IPS-NIHi11 (cell line): ENCODE results near the gene PLEKHH3.
"Not testable (repeated sequence)": the region's sequence is repeated elsewhere in the genome, so short reads cannot be mapped to it uniquely, and the experiment has no call there.

Experiments
- DNase-seq: peaks from one replicate; pipeline ENCODE4 v3.0.0; 2012; ENCODE audit warnings: mixed read lengths, low spot score

Gene PLEKHH3

DNA sequence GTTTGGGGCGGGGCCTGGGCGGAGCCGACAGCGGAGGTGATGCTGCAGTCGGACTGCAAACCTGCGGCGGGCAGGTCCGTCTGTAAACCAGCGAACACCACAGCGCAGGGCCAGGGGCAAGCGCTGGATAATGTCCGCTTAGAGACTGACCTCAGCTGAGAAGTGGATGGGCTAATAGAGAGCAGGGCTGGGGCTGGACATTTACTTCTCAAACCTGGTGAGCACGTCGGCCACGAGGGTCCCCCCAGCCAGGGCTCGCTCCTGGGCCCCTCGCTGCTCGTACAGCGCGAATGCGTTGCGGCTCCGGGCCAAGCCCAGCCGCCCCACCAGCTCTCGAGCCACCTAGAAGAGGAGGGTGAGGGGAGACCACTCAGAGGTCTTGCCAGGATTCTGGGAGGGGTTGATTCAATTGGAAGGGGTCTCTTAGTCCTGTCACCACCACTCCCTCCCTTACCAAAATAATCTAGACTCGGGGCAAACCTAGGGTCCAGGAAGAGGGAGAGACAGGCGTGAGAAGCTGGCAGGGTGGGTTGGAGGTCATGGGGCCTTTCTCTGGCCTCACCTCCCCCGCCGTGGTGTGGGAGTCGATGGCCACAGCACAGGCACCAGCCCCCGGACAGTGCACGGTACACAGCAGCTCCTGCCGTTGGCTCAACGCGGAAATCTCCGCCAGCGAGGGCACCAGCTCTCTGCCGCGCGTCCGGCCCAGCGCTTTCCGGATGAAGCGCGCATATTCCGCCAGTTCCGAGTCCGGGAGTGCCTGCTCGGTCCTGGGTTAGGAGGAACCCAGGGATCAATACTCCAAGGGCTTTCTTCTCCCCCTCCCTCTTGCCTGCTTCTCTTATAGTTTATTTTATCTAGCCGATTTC is 5.8 kb downstream of the PLEKHH3 start:
- peak; percentile 83 for DNase-seq

DNA sequence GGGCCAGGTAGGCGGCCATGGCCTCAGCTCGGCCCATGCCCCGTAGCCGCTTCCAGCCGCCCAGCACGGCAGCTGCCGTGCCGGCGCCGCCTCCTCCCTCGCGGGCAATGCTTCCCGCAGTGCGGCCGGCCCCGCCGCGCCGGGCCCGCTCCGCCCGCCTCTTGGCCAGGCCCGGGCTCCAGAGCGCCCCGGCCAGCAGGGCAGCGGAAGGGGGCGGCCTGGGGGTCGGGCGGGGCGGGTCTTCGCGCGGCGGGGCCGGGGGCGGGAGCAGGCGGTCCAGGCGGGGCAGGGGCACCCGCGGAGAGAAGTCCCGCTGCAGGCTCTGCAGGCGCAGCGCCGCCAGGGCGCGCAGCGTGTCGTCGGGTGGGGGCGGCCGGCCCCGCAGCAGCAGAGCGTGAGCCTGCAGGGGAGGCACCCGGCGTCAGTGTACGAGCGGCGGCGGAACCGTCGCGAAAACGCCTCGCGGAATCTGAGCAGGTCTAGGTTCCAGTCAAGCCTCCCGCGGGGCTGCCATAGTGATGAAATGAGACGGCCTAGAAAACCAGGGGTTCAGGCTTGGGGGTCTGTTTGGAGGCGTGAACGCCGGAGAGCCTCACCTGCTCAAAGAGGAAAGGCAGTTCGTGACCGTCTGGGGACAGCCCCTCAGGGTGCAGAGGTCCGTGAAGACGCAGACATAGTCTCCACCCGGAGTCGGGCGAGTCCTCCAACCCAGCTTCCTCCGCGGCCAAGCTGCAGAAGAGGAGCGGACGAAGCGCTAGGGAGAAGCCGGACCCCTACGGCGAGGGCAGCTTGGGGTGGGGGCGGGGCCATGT is 6.6 kb downstream of the PLEKHH3 start:
- peak; percentile 81 for DNase-seq

- DNase-seq = no peak
These were observed 7.2 kb downstream of the PLEKHH3 start for GRCh38 chr17:42669705-42669976.

DNA sequence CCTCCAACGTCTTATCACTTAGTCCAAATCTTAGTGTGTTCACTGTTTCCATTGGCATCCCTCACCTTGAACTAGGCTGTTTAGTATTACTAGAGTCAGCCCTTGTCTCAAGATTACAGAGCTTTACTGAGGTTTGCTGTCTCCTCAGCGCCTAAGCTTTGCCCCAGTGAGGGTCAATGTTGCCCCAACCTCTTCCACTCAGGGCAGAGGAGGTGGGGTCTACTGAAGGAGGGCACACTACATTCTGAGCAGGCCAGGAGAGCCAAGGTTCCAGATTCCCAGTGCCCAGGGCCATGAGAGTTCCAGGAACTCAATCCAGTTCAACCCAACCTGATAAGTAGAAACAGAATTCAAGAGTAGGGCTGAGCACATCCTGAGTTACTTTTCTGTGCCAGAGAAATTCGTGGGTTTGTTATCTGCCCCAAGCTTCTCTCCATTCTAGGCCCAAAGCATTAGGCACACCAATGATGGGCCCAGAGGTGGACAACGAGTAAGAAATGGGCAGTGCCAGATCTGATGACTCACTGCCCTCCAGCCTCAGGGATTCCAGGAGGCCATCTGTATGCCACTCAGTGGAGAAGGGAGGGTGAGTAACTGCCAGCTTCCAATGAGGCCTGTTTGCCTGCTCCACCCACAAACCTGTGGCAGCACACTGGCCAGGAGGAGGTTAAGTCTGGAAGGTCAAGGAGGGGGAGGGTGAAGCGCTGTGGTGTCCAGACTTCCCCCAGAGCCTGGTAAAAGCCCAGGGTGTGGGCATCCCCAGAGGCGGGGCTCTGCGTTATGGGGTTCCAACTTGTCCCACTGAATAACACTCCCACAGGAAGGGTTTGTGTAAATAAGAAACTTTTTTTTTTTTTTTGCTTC is 9.5 kb downstream of the PLEKHH3 start:
- no peak for DNase-seq

DNA sequence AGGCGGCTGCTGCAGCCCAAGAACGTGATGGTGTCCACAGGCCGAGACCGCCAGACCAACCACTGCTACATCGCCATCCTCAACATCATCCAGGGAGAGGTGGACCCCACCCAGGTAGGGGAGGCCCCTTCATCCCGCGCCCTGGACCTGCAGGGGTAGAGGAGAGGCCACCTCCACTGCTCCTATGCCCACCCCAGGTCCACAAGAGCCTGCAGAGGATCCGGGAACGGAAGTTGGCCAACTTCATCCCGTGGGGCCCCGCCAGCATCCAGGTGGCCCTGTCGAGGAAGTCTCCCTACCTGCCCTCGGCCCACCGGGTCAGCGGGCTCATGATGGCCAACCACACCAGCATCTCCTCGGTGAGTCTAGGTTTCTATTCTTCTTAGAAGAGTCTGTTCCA is 10.7 kb downstream of the PLEKHH3 start:
- not testable (repeated sequence) for DNase-seq

- DNase-seq = no peak
These were observed 11.2 kb downstream of the PLEKHH3 start for GRCh38 chr17:42665581-42666001.

DNA sequence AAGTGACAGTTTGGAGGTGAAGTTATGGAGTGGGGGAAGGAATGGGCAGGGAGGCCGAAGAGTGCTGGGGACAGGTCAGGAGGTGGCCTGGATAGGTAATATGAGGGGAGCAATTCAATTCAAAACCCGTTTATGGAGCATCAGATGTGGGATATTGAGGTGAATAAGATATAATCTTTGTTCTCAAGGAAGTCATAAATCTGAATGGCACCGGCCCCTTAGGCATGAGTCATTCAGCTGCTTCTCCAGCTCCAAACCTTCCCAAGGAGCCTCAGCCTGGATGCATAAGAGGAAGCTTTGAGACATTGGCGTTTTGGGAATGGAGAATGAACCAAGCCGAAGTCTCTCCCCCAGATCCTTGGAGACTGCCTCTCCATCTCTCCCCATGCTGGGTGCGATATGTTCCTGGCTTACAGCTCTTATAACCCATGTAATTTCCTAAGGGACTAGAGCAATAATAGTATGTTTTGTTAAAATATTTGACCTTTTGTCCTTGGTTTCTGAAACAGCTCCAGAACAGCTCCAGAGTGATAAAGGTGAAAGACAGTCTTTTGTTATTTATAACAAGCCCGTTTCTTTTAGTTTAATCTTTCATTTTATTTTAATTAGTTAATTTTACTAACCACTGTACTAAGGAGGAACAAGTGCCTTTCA is 16.0 kb downstream of the PLEKHH3 start:
- DNase-seq = no peak

- DNase-seq = not testable (repeated sequence)
These were observed 16.9 kb downstream of the PLEKHH3 start for GRCh38 chr17:42659932-42660274.

- peak; percentile 99 for DNase-seq
These were observed 17.5 kb downstream of the PLEKHH3 start, which contains the start of gene TUBG2 for GRCh38 chr17:42659079-42659931. Gene TUBG2, plus strand, starts transcription at chr17:42659284. Its CDS starts 220 bp downstream, at chr17:42659504.

DNA sequence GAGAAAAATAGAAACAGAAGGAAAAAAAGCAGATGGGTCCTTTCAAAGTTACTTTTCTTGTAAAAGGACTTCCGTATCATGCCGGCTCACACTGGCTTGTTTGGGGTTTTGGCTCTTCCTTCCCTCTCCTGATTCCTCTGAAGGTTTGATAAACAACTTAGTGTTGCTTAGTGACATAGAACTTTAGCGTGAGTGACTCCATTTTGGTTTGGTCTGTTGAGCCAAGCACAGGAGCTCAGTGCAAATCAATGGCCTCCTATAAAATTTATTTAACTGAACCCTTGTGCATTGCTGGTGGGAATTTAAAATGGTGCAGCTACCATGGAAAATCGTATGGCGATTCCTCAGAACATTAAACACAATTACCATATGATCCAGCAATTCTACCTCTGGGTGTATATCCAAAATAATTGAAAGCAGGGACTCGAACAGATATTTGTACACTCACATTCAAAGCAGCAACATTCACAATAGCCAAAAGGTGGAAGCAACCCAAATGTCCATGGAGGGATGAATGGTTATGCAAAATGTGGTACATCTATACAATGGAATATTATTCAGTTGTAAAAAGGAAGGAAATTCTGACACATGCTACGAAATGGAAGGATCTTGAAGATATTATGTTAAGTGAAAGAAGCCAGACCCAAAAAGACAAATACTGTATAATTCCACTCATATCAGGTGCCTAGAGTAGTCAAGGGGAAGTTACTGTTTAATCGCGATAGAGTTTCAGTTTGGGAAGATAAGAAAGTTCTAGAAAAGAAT is 18.8 kb downstream of the PLEKHH3 start:
- no peak for DNase-seq

DNA sequence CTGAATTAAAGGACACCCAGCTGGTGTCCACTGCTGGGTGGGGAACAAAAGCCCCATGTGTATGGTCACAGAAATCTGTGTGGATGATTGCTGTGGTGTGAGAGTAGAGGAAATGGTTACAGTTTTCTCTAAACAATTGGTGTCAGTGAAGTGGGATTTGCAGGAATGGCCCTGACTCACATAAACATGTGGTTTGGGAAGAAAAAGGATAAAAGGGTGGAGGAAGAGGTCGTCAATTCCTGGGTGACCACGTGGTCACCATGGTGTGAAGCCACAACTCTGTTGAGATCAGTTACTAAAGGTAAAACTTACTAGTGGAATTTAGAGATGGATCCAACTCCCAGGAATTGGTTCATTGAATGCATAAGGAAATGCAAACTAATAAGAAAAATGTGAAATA is 21.3 kb downstream of the PLEKHH3 start:
- no peak for DNase-seq

GRCh38 chr17:42653179-42654124 is 23.3 kb downstream of the PLEKHH3 start:
- DNase-seq = peak; percentile 35

- no peak for DNase-seq
These were observed 25.4 kb downstream of the PLEKHH3 start for GRCh38 chr17:42651392-42651791.

DNA sequence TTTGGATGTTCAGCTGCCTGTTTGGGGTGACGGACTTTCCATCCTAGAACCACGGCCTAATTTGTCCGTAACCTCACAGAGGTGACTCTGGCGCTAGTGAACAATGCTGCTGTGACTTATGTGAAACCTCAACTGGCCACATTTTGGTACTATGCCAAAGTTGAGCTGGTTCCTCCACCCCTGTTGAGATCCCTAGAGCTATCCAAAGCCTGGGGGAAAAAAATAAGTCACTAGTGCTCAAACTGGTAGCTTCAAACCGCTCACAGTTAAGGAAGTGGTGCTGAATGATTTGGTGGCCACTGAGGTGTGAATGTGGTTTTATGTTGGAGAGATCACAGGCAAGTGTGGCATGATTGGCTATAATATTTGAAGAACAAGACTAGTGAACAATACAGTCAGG is 29.0 kb downstream of the PLEKHH3 start:
- DNase-seq = no peak

DNA sequence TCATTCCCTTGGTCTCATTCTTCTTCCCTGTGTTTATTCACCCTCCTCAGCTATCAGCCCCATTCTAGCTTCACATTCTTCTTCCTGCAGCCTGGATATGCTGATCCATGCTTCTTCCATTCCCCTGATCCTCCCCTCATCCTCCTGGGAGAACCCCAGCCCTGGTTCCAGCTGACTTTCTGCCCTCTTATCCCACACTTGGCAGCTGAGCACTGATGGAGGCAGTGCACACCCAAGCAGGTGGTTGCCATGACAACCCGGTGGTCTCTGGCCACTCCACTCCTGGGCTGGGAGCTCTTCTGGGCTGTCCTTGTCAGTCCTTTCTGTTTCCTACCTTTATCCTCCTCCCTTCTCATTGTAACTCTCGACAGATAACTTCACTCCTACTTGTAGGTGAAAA is 34.5 kb downstream of the PLEKHH3 start:
- DNase-seq = peak; percentile 47

GRCh38 chr17:42640121-42640520 is 36.7 kb downstream of the PLEKHH3 start:
- DNase-seq = no peak

DNA sequence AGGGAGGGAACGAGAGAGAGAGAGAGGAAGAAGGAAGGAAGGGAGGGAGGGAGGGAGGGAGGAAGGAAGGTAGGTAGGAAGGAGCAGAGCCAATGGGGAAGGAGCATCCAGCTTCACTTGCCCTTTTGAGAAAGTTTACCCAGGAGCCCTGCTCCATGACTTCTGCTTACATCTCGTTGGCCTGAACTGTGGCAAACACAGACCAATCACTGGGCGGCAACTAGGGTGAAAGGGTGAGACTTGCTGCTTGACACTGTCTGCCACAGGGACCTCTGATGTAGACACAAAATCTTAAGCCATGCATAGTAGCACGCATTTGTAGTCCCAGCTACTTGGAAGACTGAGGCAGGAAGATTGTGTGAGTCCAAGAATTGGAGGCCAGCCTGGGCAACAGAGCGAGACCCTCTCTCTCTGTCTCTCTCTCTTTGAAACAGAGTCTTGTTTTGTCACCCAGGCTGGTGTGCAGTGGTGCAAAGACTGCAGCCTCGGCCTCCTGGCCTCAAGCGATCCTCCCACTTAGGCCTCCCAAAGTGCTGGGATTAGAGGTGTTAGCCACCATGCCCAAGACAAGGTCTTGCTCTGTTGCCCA is 37.2 kb downstream of the PLEKHH3 start:
- no peak for DNase-seq

- DNase-seq = no peak
These were observed 43.8 kb downstream of the PLEKHH3 start for GRCh38 chr17:42632949-42633444.
